H1 (cell line): ENCODE measurements around the gene UPF3A. TPM values are rescaled to one million over a fixed set of nuclear protein-coding genes. Genes with fewer than 3 reads are reported as not detected.

ENCODE experiments used
- CTCF ChIA-PET: fragments of 300-600 bp; sonication (Branson Sonifier 250); formaldehyde crosslinking; loops from one replicate; lab custom pipeline; 2021; ENCODE audit not compliant: partially characterized antibody; lab: Charles Lee
- POLR2A ChIA-PET: fragments of 300-600 bp; sonication (Branson Sonifier 250); formaldehyde crosslinking; loops from one replicate; lab custom pipeline; 2021; ENCODE audit warnings: inconsistent platforms; ENCODE audit not compliant: partially characterized antibody; lab: Charles Lee
- DNase-seq, 2 experiments: peaks; one replicate each; pipeline versions ENCODE4 v3.0.0 to v3.0.0-alpha.2; 2010 to 2022; ENCODE audit warnings: low spot score in 2 of 2, low read depth in 1 of 2, mixed read lengths in 1 of 2
- FAIRE-seq: peaks from 2 replicates; lab custom pipeline; 2011; peaks lifted over from hg19 to GRCh38; lab: Jason Lieb, UNC
- H2AFZ ChIP-seq: 2 replicates; pipeline ENCODE4 v1.8.1; 2012; ENCODE audit warnings: low read length, inconsistent platforms
- H2AK5ac ChIP-seq: 2 replicates; pipeline ENCODE4 v1.6.1; 2013; ENCODE audit warnings: low read depth, low read length
- H2BK120ac ChIP-seq: replicated peaks from 2 replicates; pipeline ENCODE3; 2013; ENCODE audit warnings: low read depth, low read length, inconsistent platforms
- H2BK12ac ChIP-seq: 2 replicates; pipeline ENCODE4 v1.6.1; 2013; ENCODE audit warnings: low read depth, low read length
- H2BK15ac ChIP-seq: 2 replicates; pipeline ENCODE4 v1.6.1; 2013; ENCODE audit warnings: low read length
- H2BK20ac ChIP-seq: 2 replicates; pipeline ENCODE4 v1.6.1; 2013; ENCODE audit warnings: low read length
- H2BK5ac ChIP-seq: 2 replicates; pipeline ENCODE4 v1.6.1; 2013; ENCODE audit warnings: low read depth, low read length
- H3K14ac ChIP-seq: 2 replicates; pipeline ENCODE4 v1.6.1; 2013; ENCODE audit warnings: inconsistent platforms; ENCODE audit not compliant: insufficient read length
- H3K18ac ChIP-seq: 2 replicates; pipeline ENCODE4 v1.6.1; 2013; ENCODE audit warnings: low read length; ENCODE audit errors: extremely low read depth
- H3K23ac ChIP-seq: 2 replicates; pipeline ENCODE4 v1.6.1; 2013; ENCODE audit warnings: inconsistent platforms; ENCODE audit not compliant: insufficient read length
- H3K23me2 ChIP-seq: 2 replicates; pipeline ENCODE4 v1.6.1; 2013; ENCODE audit warnings: low read depth, low read length
- H3K27ac ChIP-seq: 2 replicates; pipeline ENCODE4 v1.6.1; 2011; ENCODE audit warnings: low read depth, low read length, inconsistent platforms
- H3K27me3 ChIP-seq, 4 experiments: replicated peaks in 1 of 4; 1 replicate in 1 of 4; 2 replicates in 3 of 4; pipeline versions ENCODE4 v1.6.1 to v1.8.1; 2011 to 2013; ENCODE audit warnings: low read length in 3 of 4, mild to moderate bottlenecking in 3 of 4, inconsistent platforms in 2 of 4, mixed read lengths in 2 of 4, moderate library complexity in 1 of 4; ENCODE audit not compliant: control insufficient read depth in 3 of 4, insufficient read depth in 3 of 4; ENCODE audit errors: extremely low read depth in 1 of 4
- H3K36me3 ChIP-seq, 4 experiments: 2 replicates each; pipeline versions ENCODE4 v1.6.1 to v1.8.1; 2011 to 2013; ENCODE audit warnings: mild to moderate bottlenecking in 4 of 4, low read length in 3 of 4, moderate library complexity in 2 of 4, control low read depth in 1 of 4, inconsistent platforms in 1 of 4; ENCODE audit not compliant: insufficient read depth in 4 of 4, control insufficient read depth in 2 of 4
- H3K4ac ChIP-seq: replicated peaks from 2 replicates; pipeline ENCODE3; 2013; ENCODE audit warnings: low read length, low read depth, mixed read lengths, inconsistent platforms; ENCODE audit not compliant: insufficient read length
- H3K4me1 ChIP-seq, 4 experiments: replicated peaks in 1 of 4; 1 replicate in 1 of 4; 2 replicates in 3 of 4; pipeline versions ENCODE4 v1.6.1 to v1.8.1; 2011 to 2013; ENCODE audit warnings: low read length in 3 of 4, inconsistent platforms in 2 of 4, mixed read lengths in 1 of 4; ENCODE audit not compliant: insufficient read depth in 4 of 4, control insufficient read depth in 3 of 4
- H3K4me2 ChIP-seq, 2 experiments: 2 replicates each; pipeline versions ENCODE4 v1.6.1 to v1.8.1; 2011 to 2013; ENCODE audit warnings: low read depth in 2 of 2, low read length in 2 of 2, control low read depth in 1 of 2, inconsistent platforms in 1 of 2, mild to moderate bottlenecking in 1 of 2; ENCODE audit not compliant: insufficient read depth in 1 of 2
- H3K4me3 ChIP-seq, 4 experiments: fragments of 200-600, 300-600 bp in 1 of 4; sonication (generic), shearing (Covaris generic), sonication (Bioruptor Twin) in 1 of 4; 2 replicates each; pipeline versions ENCODE4 v1.5.1 to v1.8.1; 2011 to 2016; ENCODE audit warnings: low read length in 4 of 4, low read depth in 3 of 4, control low read depth in 2 of 4, inconsistent platforms in 2 of 4, mild to moderate bottlenecking in 2 of 4, mixed read lengths in 1 of 4, moderate library complexity in 1 of 4; ENCODE audit not compliant: insufficient read depth in 2 of 4; ENCODE audit errors: extremely low read depth in 1 of 4
- H3K56ac ChIP-seq: replicated peaks from 2 replicates; pipeline ENCODE3; 2013; ENCODE audit warnings: low read depth, mild to moderate bottlenecking, mixed read lengths, low read length, inconsistent platforms; ENCODE audit not compliant: insufficient read length
- H3K79me1 ChIP-seq: 2 replicates; pipeline ENCODE4 v1.6.1; 2013; ENCODE audit warnings: low read depth, low read length, control low read depth
- H3K79me2 ChIP-seq, 2 experiments: 2 replicates each; pipeline versions ENCODE4 v1.6.1 to v1.8.1; 2012 to 2013; ENCODE audit warnings: low read length in 2 of 2, mild to moderate bottlenecking in 2 of 2, inconsistent platforms in 1 of 2; ENCODE audit not compliant: insufficient read depth in 2 of 2, control insufficient read depth in 1 of 2
- H3K9ac ChIP-seq, 4 experiments: replicated peaks in 1 of 4; 1 replicate in 1 of 4; 2 replicates in 3 of 4; pipeline versions ENCODE4 v1.6.1 to v1.8.1; 2011 to 2013; ENCODE audit warnings: low read depth in 3 of 4, low read length in 3 of 4, control low read depth in 2 of 4, mild to moderate bottlenecking in 2 of 4, moderate library complexity in 2 of 4, inconsistent platforms in 1 of 4; ENCODE audit errors: extremely low read depth in 1 of 4
- H3K9me3 ChIP-seq, 2 experiments: 2 replicates each; pipeline versions ENCODE4 v1.6.1 to v1.8.1; 2012 to 2013; ENCODE audit warnings: mild to moderate bottlenecking in 2 of 2, moderate library complexity in 2 of 2, control low read depth in 1 of 2, inconsistent platforms in 1 of 2, low read depth in 1 of 2, low read length in 1 of 2, mixed read lengths in 1 of 2; ENCODE audit not compliant: insufficient read depth in 2 of 2
- H4K20me1 ChIP-seq, 2 experiments: replicated peaks in 1 of 2; 2 replicates each; pipeline versions ENCODE3 to v1.8.1; 2011 to 2013; ENCODE audit warnings: inconsistent platforms in 2 of 2, low read length in 2 of 2, mild to moderate bottlenecking in 1 of 2; ENCODE audit not compliant: insufficient read depth in 2 of 2, control insufficient read depth in 1 of 2
- H4K5ac ChIP-seq: 2 replicates; pipeline ENCODE4 v1.6.1; 2013; ENCODE audit warnings: low read length, low read depth, mixed read lengths, inconsistent platforms; ENCODE audit not compliant: insufficient read length
- H4K8ac ChIP-seq: 2 replicates; pipeline ENCODE4 v1.8.0; 2013; ENCODE audit warnings: mild to moderate bottlenecking, moderate library complexity, low read length, inconsistent platforms; ENCODE audit not compliant: insufficient read depth; ENCODE audit errors: extremely low read depth
- H4K91ac ChIP-seq: replicated peaks from 2 replicates; pipeline ENCODE3; 2013; ENCODE audit warnings: low read length, mixed read lengths, inconsistent platforms; ENCODE audit not compliant: insufficient read length
- CHD1 ChIP-seq: IDR thresholded peaks from 2 replicates; pipeline ENCODE4 v1.6.1; 2012; ENCODE audit warnings: low read depth, low read length, improper control_type of control experiment
- CREB1 ChIP-seq: IDR thresholded peaks from 2 replicates; pipeline ENCODE4 v1.6.1; 2012; ENCODE audit warnings: inconsistent platforms
- HDAC2 ChIP-seq, 2 experiments: fragments of 300-600 bp in 1 of 2; sonication (generic) in 1 of 2; IDR thresholded peaks; 2 replicates each; pipeline ENCODE4 v1.6.1; 2011 to 2012; ENCODE audit warnings: low read depth in 2 of 2, low read length in 2 of 2, mild to moderate bottlenecking in 2 of 2, moderate library complexity in 2 of 2, borderline replicate concordance in 1 of 2, inconsistent platforms in 1 of 2
- JUN ChIP-seq: IDR thresholded peaks from 2 replicates; pipeline ENCODE4 v1.6.1; 2011; ENCODE audit warnings: low read depth, mild to moderate bottlenecking, improper control_type of control experiment, low read length
- POU5F1 ChIP-seq: IDR thresholded peaks from 2 replicates; pipeline ENCODE4 v1.6.1; 2011; ENCODE audit warnings: low read depth, mild to moderate bottlenecking, low read length, moderate library complexity
- RFX5 ChIP-seq: IDR thresholded peaks from 2 replicates; pipeline ENCODE4 v1.6.1; 2011; ENCODE audit warnings: low read depth, low read length, improper control_type of control experiment, borderline replicate concordance
- WGBS, 2 experiments: shearing (Covaris generic) in 1 of 2; methylation state at CpG; one replicate each; pipeline versions ENCODE4 v1.1.6 to v1.1.7; 2013 to 2015; ENCODE audit warnings: low lambda C conversion rate in 2 of 2, mixed read lengths in 2 of 2, inconsistent platforms in 1 of 2, low coverage in 1 of 2, missing lambda C conversion rate in 1 of 2; ENCODE audit not compliant: insufficient replicate concordance in 2 of 2, insufficient coverage in 1 of 2, insufficient read length in 1 of 2; ENCODE audit errors: extremely low coverage in 1 of 2, missing lambda C conversion rate in 1 of 2; 5-methylcytosine and 5-hydroxymethylcytosine counted together
- polyA plus RNA-seq, 7 experiments: library from polyadenylated mRNA; depleted of rRNA in 3 of 7; stranded (reverse) in 5 of 7; unstranded in 2 of 7; fragments of >200 nt in 5 of 7; fragments of 200-250 nt in 2 of 7; gene quantifications; 1 replicate in 5 of 7; 2 replicates in 1 of 7; 4 replicates in 1 of 7; pipeline versions ENCODE4 v1.2.1 to v1.2.3, GENCODE V29; 2011 to 2013; ENCODE audit warnings: missing spikeins in 2 of 7, mixed read lengths in 2 of 7
- total RNA-seq: library from RNA; stranded (reverse); fragmentation: NEBNext Ultra II Directional; extraction: Animal tissue kit (Norgen Biotek cat#: 25700); gene quantifications from 2 replicates; pipeline ENCODE4 v1.2.1, GENCODE V29; 2021

Gene UPF3A
- total and polyA plus RNA-seq, 2 of the 8 experiments (the other 6 are each of a cell fraction or from before 2014, with no cell fraction given): 47.1 to 58.2 TPM

GRCh38 chr13:114261328-114261965 lies 20.0 kb upstream of the UPF3A start:
- H2BK5ac ChIP-seq: no peak overlapping the region
- no peak overlapping the region for H2BK120ac ChIP-seq
- no peaks in the 10 kb centered on the region for H3K9me3 ChIP-seq
- no peak overlapping the region for H4K91ac ChIP-seq
- H3K4me1 ChIP-seq: peaks cover 0 to 5% (median 2%) of the 10 kb centered on the region in 4 experiments; a peak in 2 of 7 replicates
- H3K4me3 ChIP-seq: no peak overlapping the region
- no peak overlapping the region for H2BK20ac ChIP-seq
- H3K27me3 ChIP-seq: no peaks in the 10 kb centered on the region
- H3K23me2 ChIP-seq: no peaks in the 10 kb centered on the region
- 92% methylated on average over 3 of the region's 3 CpGs; no CpG with 5 or more reads in 1 of the 2 experiments for WGBS, 2 experiments
- no peak for FAIRE-seq
- H4K5ac ChIP-seq: no peak overlapping the region
- H3K27ac ChIP-seq: no peak overlapping the region
- no peak overlapping the region for H3K18ac ChIP-seq
- no peak overlapping the region for H2BK15ac ChIP-seq
- CTCF ChIA-PET: no interaction called here
- H4K20me1 ChIP-seq: peaks cover 1 to 13% of the 10 kb centered on the region in 2 experiments
- no peak for DNase-seq
- no peak overlapping the region; the same call in 1 of the 2 replicates for H4K8ac ChIP-seq
- no peak overlapping the region for H2AFZ ChIP-seq
- H3K79me1 ChIP-seq: no peaks in the 10 kb centered on the region
- TF ChIP-seq HDAC2 (IDR thresholded peaks at IDR 0.05; ENCODE audit: borderline replicate concordance in 1 of 2, low read depth in 2 of 2, low read length in 2 of 2) (no peak), POU5F1 (no peak), CHD1 (no peak), CREB1 (no peak), RFX5 (no peak), JUN (no peak)
- TF ChIP-seq, all 59 proteins: peak for 0
- Histone ChIP-seq H3K9ac (no peak overlapping the region), H2BK12ac (no peak overlapping the region), H3K56ac (no peak overlapping the region), H3K23ac (no peak overlapping the region), H3K4ac (no peak overlapping the region), H2AK5ac (no peak overlapping the region), H3K79me2 (no peaks in the 10 kb centered on the region), H3K36me3 (peaks cover 31 to 92% (median 63%) of the 10 kb centered on the region in 4 experiments), H3K14ac (no peak overlapping the region), H3K4me2 (no peak overlapping the region)
- POLR2A ChIA-PET: interaction anchor here (0.8 to 7.5 kb wide), 7 partner anchors 9 to 22 kb away, joined by 3 to 44 read pairs (median 6); partner anchors contain the start of gene UPF3A
